OCI-LY1 (cell line): Measurements from ENCODE around the gene PAPSS2.

Experiments
- CTCF ChIP-seq: fragments of 200-600 bp; sonication (generic), shearing (Covaris generic); IDR thresholded peaks from 2 replicates; pipeline ENCODE4 v1.5.1; 2017; ENCODE audit warnings: mild to moderate bottlenecking, antibody characterized with exemption, low read length, moderate library complexity, mixed read lengths
- EZH2 ChIP-seq: fragments of 200-600 bp; sonication (generic), shearing (Covaris generic); IDR thresholded peaks from 2 replicates; pipeline ENCODE4 v1.8.0; 2017; ENCODE audit warnings: borderline replicate concordance, mixed run types, mild to moderate bottlenecking, antibody characterized with exemption, low read length, moderate library complexity, mixed read lengths

GRCh38 chr10:87618566-87619423, 40.9 kb upstream of the PAPSS2 start:
- TF ChIP-seq EZH2 (no peak), CTCF (no peak)
